ENCODE measurements around the gene SCN5A.

Gene SCN5A

GRCh38 chr3:38526792-38527191 is 122.7 kb downstream of the SCN5A start:
- no peak for DNase-seq (ENCODE audit: low read depth)
- no peak overlapping the region for H3K4me3 ChIP-seq (ENCODE audit: low read depth, low read length)

DNA sequence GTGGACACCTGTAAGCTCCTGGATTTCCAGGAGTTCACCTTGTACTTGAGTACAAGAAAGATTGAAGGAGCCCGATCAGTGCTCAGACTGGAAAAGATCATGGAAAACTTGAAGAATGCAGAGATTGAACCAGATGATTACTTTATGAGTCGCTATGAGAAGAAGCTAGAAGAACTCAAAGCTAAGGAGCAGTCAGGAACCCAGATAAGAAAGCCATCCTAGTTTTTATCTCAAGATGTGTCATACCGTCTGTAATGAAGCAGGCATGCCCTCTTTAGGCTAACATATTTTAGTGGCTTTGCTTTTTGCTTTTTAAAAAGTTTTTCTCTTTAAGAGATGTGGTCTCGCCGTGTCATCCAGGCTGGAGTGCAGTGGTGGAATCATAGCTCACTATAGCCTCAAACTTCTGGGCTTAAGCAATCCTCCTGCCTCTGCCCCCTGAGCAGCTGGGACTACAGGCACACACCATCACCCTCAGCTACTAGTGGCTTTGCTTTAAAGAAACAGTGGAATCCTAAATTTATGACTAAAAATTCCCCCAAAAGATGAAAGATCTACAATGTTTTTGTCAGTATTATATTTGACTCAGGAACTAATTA is 125.2 kb downstream of the SCN5A start:
- no peak for DNase-seq (ENCODE audit: low read depth)
- H3K4me3 ChIP-seq (ENCODE audit: low read depth, low read length) = no peak overlapping the region

- H3K4me3 ChIP-seq (ENCODE audit: low read depth, low read length) = no peak overlapping the region
- no peak for DNase-seq (ENCODE audit: low read depth)
Measured at GRCh38 chr3:38522002-38522401, 127.5 kb downstream of the SCN5A start.

- DNase-seq (ENCODE audit: low read depth) = no peak
- H3K4me3 ChIP-seq (ENCODE audit: low read depth, low read length) = no peak overlapping the region
Measured at GRCh38 chr3:38521391-38521987, 128.0 kb downstream of the SCN5A start.

- H3K4me3 ChIP-seq (ENCODE audit: low read depth, low read length) = no peak overlapping the region
- no peak for DNase-seq (ENCODE audit: low read depth)
Measured at GRCh38 chr3:38519651-38520050, 129.8 kb downstream of the SCN5A start.

DNA sequence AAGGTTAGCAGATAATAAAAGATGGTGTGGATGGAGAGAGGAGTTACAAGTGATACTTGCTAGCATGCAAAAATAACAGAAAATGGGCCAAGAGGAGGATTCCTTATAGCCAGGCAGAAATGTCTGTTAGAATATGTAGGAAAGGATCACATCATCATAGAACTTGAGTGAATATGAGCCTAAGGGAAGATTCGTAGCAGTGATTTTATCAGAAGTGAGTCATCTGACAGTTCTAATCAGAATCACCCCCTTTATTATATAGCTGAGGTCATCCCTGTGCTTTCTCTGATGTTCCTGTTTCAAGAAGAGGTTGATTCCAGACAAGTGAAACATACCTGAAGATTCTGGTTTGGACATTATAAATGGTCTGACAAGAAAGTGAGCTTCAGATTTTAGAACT is 130.5 kb downstream of the SCN5A start:
- no peak overlapping the region for H3K4me3 ChIP-seq (ENCODE audit: low read depth, low read length)
- DNase-seq (ENCODE audit: low read depth) = no peak

DNA sequence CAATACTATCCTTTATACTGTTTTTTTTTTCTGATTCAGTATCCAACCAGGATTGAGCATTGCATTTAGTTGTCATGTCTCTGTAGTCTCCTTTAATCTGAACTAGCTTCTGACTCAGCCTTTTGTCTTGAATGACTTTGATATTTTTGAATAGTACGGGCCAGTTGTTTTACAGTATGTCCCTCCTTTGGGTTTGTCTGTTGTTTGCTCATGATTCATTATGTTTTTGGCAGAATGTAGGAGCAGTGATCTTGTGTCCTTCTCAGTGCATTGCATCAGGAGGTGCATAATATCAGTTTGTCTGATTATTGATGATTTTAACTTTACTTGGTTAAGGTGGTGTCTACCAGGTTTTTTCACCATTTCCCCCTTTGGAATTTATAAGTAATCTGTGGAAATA is 132.8 kb downstream of the SCN5A start:
- no peak for DNase-seq (ENCODE audit: low read depth)
- H3K4me3 ChIP-seq (ENCODE audit: low read depth, low read length) = no peak overlapping the region

GRCh38 chr3:38515367-38515766 is 134.1 kb downstream of the SCN5A start:
- H3K4me3 ChIP-seq (ENCODE audit: low read depth, low read length) = no peak overlapping the region
- DNase-seq (ENCODE audit: low read depth) = no peak

- H3K4me3 ChIP-seq (ENCODE audit: low read depth, low read length) = no peak overlapping the region
- no peak for DNase-seq (ENCODE audit: low read depth)
Measured at GRCh38 chr3:38511546-38511945, 137.9 kb downstream of the SCN5A start.

DNA sequence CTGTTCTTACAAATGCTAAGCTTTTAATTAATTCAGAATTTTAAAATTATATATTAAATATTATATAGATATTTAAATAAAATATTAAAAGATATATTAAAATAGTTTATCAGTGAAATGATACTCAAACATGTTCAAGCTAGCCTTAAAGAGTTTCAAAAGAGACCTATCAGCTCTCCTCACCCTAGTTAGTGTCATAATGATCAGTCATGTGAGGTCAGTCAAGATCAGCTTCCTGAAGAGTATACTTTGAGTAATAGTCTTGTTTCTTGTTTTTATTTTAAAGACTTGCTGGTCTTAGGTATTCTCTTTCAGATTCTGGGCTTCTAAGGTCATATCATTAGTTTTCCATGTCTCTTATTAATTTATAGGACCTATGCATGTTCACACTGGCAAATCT is 138.9 kb downstream of the SCN5A start:
- H3K4me3 ChIP-seq (ENCODE audit: low read depth, low read length) = no peak overlapping the region
- DNase-seq (ENCODE audit: low read depth) = no peak

DNA sequence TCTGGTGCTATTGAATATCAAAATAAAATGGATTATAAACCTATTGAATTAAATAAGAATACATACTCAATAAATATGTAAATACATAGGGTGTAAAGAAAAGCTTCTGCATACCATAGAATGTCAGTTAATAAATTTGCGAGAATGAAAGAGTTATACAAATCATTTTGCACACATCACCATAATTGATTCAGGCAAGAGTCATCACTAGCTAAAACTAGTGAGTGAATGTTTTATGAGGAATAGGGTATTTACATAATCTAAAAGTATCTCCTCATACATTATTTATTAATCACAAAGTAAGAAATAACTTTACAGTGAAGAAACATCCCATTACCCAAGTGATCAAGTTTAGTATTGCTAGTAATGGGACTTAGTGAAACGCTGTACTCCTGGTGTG is 139.8 kb downstream of the SCN5A start:
- no peak for DNase-seq (ENCODE audit: low read depth)
- H3K4me3 ChIP-seq (ENCODE audit: low read depth, low read length) = no peak overlapping the region

DNA sequence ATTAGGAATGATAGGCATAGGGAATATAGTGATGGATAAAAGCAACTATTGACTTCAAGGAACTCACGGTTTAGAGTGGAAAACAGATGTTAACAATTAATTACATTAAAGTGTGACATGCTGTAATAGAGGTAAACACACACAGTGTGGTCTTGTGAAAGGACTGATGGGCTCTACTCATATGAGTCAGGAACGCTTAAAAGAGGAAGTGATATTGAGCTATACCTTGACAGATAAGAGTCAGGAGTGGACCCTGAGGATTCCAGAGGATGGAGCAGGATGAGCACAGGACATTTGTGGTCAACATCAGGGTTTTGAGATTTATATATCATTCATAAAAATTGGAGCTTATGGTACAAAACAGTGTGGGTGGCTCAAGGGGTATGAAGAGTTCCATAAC is 142.4 kb downstream of the SCN5A start:
- no peak for DNase-seq (ENCODE audit: low read depth)
- H3K4me3 ChIP-seq (ENCODE audit: low read depth, low read length) = no peak overlapping the region

GRCh38 chr3:38500688-38501417 is 148.6 kb downstream of the SCN5A start:
- no peak overlapping the region for H3K4me3 ChIP-seq (ENCODE audit: low read depth, low read length)
- DNase-seq (ENCODE audit: low read depth) = no peak
